Stimulated activated CD4-positive, alpha-beta T cell treated with anti-CD3 and anti-CD28 coated beads, Interleukin-12 subunit alpha, Interleukin-12 subunit beta, amount 100 ng/mL, for 4 hours (primary cell): ENCODE results near the gene GADD45G.

Experiments
- DNase-seq: peaks from one replicate; pipeline ENCODE4 v3.0.0-alpha.2; 2020

GADD45G gene

DNA sequence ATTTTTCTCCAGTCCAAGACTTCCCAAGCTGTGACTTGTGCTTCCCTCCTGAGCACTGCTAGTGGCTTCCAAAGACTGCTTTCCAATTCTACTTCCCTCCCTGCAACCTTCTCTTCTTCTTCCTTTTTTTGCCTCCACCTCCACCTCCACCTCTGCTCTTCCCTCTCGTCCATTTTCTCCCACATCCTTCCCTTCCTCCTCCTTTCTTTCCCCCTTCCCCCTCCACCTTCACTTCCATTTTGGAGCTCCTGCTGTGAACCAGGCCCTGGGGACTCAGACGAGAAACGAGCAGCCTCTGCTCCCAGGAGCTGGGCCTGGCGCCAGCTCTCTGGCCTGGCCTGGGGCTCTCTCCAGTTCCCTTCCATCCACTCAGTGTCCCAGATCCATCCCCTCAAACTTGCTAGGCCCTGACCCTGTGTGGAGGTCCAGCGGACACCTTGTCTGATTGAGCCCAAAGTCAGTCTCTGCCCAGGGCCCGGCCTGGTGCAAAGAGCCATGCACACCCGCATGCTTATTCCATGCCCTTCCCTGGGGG lies 5.6 kb downstream of the GADD45G start:
- no peak for DNase-seq

DNA sequence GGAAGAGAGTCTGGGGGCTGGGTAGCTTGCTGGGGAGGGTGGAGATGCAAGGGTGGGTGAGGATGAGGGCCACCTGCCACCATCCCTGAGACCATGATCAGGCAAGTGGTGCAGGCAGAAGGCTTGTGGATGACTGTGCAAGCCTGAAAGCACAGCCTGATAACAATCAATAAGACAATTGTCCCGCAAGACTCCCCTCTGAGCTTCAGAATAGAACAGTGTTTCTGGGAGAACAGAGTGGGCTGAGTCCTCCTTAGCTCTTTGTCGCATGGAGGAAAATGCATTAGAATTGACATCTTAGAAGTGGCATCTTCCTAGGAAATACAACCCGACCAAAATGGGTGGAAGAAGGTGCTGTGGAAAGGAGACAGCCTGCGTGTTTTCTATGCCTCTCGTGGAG lies 6.6 kb downstream of the GADD45G start:
- no peak for DNase-seq

DNA sequence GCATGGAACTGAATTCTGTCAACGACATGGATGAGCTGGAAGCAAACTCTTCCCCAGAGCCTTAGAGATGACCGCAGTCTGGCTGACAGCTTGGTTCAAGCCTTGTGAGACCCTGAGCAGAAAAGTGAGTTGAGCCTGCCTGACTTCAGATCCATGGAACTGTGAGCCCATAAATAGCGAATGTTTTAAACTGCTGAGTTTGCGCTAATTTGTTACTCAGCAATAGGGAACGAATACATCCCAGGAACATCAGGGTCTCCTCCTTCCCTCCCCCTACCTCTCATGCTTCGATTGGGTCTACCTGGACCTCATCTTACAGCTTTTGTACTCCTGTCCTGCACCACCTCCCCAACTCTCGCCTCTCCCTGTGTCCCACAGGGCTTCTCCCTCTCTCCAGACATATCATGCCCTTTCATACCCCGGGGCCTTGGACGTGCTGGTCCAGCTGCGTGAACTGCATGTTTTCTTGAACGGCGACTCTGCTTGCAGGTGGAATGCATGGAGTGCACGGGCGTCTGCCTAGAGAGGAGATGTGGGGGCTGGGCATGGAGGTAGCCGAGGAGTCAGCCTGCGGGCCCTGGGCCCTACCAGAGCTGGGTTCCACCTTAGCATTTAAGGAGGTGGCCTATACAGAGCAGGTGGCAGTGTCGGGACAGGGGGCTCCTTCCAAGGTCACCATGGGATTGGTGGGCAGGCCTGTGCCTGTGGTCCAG lies 7.9 kb downstream of the GADD45G start:
- DNase-seq = no peak

DNA sequence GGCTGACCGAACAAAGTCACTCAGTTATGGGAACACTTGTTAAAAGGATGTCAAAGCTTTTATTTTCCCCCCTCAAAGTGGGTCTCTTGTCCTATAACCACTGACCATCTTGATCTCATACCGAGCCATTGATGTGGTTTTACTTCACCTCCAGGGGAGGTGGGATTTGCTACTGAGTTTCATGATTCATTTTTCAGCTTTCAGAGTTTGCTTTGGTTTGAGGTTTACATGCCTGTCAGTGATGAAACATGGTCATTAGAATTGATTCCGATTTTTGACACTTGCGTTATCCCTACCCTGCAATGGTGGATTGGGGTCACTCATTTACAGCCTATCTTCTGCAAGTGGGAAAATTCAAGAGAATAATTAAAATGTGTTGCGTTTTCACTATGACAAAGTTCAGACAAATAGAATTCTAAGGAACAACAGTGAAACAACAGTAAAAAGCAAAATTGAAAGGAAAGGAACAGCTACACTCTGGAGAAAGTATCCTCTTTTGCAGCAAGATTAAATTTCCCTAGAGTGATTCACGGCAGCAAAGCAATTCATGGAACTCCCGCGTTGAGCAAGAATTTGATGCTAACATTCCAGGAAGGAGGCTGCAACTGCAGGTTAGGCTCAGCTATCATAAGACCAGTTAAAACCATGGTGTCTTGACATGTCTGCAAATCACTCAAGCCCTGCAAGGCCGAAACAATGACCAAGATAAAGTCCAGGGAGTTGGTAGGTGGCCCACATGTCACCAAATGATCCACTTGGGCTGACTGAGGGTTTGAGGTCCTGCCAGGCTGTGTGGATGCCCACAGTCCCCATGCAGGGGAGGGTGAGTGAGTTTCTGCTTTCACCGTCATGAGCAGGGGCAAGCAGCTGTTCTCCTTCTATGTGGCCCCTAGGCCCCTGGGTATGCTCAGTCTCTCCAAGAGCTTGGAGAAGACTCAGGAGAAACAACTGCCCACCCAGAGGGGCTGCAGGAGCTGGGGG lies 9.4 kb downstream of the GADD45G start:
- DNase-seq = no peak

DNA sequence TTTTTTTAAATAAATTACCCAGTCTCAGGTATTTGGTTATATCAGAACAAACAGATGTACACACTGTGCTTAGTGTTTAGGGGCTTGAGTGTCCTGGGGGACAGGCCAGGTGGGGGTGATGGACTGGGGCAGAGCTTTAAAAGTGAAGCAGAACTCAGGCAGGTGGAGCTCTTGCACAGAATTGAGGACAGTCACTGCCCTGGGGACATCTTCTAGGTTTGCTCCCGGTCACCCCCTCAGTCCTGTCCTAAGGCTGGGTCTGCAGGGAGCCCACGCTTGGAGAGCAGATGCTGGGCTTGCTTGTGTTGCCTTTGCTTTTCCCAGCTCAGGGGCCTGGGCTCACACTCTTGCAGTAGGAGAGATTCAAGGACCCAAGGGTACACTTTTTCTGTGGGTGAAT lies 10.8 kb downstream of the GADD45G start:
- DNase-seq = no peak

DNA sequence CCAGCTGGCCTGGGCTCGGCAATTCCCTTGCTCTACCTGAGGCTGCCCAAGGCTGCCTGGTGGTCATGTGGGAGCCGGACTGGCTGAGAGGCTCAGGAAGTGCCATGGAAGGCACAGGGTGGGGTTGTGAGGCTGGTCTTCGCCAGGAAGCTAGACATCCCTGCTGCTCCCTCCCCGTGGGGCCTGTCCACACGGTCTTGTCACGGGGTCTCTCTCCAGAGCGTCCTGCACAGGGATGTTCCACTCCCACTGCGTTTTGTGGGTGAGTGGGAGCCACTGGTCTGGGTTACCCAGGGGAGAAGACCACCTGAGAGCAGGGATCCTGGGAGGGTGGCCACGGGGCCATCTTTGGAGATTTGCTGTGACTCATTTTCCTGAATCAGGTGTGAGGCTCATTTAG lies 11.6 kb downstream of the GADD45G start:
- DNase-seq = no peak

DNA sequence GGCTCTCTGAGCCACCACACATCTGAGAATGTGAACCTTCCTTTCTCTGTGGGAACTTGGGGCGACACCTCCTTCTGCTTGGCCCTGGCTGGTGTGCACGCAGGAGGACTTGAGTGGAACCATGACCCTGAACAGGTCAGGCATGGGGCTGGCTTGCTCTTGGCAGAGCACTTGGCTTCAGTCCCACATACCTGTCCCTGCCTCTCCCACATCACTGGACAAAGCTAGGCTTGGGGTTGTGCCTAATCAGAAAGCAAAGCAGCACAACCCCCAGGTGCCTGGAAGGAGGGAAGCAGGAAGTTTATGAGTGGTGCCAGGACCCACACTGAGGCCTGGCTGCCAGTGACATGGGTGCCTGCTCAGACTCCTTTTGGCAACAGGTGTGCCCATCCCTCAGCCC lies 13.2 kb downstream of the GADD45G start:
- no peak for DNase-seq

DNA sequence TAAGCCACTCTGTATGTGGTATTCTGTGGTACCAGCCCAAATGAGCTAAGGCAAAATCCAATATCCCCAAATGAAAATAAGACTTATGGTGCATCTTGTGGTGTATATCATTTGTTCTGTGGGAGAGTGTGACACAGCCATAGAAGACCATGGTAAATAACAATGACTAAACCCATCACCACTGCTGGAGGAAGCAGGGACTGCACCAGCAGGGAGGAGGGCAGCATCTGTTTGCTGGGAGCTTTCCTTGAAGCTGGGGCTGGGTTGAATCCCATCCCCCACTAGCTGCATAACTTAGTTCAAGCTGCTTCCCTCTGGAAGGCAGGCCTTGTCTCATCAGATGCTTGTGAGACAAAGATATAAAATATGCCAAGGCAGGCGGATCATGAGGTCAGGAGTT lies 14.2 kb downstream of the GADD45G start:
- DNase-seq = no peak

DNA sequence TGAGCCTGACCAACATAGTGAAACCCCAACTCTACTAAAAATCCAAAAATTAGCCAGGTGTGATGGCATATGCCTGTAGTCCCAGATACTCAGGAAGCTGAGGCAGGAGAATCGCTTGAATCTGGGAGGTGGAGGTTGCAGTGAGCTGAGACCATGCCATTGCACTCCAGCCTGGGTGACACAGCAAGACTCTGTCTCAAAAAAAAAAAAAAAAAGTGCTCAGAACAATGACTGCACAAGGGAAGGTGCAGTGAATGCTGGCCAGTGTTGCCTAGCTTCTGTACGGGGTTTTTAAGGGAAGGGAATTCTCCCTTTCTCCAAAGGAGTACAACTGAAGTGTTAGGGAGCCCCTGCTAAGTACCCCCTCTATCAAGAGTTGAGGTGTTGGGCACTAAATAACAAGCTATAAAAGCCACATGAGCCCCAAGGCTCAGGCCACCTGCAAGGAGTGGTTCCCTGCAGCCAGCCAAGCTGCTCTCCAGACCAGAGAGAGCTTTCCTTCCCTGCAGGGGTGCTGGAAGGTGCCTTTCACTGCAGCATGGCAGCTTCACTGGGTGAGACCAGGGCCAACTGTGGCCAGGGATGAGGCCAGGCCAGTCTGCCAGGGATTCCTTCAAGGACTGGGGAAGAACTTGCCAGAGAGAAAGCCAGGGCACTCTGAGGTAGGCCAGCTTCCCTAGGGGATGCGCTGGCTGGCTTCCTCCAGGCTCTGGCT lies 14.8 kb downstream of the GADD45G start:
- no peak for DNase-seq

DNA sequence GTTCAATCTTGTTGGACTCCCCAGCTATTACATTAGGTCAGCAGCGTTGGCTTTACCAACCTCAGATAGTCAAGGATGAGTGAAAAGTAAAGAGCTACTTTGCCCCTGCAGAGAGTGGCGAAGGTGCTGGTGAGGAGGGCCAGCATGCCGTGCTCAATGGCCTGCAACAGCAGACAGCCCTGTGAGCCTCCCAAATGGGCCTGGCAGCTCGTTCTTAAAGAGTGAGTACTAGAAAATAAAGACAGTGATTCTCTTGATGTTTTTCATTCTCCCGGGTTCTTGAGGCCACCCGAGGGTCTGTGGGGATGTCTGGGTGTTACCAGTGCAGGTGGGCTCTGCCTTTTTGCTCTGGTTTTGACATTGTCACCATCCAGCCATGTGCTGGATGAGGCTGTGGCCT lies 16.2 kb downstream of the GADD45G start:
- no peak for DNase-seq

DNA sequence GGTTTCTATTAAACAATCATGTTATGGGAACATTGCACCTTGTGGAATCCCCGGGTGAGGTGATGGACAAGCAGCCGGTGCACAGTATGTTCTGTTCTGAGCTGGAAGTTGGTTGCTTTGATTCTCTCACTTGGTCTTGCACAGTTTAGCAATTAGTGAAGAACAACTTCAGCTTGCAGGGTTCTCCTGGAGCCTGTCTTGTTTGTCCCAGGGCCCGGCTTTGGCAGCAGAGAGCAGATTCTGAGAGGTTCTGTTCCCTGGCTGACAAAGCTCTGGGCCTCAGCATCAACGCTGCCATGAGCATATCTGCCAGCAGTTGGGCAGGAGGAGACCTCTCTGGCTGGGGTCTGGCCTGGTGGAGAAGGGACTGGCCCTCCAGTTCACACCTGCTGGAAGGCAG lies 16.9 kb downstream of the GADD45G start:
- no peak for DNase-seq

DNA sequence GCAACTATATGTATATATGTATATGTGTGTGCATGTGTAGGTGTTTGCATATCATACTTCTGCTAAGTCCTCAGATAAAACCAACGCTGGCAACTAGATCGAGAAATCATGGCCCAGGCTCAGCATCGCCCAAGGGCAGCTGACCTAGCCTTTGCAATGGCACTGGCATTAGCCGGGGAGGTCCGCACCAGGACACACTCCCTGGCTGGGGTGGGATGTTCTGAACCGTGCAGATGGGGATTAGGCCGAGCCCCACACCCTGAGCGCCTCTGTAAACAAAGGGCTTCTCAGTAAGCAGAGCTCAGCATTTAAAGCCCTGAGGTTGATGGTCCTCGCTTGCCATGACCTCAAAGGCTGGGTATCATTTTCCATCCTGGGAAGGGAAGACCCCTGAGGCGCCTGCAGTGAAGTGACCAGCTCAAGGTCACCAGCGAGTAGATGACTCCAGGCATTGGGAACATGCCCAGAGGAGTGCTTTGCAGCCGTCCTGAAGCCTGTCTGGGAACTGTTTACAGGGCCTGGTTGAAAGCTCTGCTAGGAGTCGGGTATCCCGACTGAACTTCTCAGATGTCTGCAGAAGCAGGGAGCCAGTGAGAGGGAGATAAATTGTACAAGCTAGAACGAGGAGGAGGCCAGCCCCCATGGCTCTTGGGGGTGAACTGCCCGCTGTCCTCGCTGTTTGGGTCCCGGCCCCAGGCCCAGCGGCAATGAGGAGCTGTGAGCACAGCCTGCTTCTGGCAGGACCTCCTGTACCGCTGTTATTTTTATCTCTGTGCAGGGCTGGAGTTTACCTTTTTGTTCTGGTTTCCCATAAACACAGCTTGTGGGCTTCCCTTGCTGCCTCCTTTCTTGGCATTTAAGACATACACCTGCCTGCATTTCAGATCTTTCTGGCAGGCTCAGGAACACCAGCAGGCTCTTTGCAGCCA lies 18.4 kb downstream of the GADD45G start:
- DNase-seq = no peak

DNA sequence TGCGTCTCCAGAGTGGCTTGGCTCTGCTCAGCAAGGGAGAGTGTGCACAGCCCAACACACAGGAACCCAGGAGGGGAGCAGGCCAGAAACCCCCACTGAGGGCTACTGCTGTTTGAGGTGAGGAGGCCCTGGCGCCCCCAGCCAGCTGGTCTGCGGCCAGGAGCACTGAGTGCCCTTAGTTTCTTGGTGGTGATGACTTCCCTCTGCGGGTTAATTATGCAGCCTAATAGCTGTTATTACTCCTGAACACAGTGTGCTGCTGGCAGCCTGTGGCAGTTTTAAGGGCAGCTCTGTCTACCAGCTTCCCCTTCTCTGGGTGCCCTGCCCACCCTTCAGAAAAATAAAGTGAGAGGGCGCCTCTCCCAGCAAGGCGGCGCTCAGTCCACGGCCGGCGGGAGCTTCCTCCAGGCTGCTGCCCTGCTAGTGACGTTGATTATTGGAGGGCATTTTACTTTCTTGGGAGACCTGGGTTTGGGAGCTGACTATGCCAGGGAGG lies 19.2 kb downstream of the GADD45G start:
- DNase-seq = no peak

DNA sequence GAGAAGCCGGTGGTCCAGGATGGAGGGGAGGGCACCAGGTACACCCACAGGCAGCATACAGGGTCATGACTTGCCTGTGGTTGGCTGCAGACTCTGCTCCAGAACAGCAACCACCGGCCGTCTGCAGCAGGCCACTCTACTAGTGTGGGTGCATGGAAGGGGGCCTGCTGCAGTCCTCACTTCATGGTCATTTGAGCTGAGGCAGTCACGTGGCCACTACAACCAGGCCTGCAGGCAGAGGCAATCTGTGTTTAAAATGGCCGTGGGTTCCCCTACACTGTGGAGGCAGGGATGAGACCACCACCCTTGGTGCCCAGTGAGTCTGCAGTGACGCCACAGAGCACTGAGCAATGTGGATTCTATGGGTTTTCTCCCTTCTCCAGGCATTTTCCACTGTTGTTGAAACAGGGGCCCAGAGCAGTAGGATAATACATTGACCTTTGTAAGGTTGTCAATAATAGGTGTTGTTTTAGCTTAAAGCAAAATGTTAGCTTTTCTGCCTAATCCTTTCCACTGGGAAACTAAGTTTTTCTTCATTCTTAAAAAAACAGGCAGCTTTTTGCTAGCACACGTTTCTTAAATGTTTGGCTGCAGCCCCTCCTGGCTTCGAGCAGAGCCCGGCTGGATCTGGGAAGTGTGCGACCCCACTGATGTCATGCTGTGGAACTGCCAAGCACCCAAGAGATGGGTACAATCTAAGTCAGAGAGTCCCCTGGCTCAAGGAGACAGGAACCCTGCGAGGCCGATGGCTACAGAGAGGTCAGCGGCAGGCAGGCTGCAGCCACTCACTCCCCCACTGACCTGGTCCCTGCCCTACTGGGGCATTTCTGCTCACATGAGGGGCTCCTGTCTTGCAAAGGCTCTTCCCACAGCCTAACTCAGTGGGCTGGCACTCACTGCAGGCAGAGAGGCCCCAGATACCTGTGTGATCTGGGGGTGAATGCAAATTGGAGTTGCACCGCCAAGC lies 21.2 kb downstream of the GADD45G start:
- no peak for DNase-seq

DNA sequence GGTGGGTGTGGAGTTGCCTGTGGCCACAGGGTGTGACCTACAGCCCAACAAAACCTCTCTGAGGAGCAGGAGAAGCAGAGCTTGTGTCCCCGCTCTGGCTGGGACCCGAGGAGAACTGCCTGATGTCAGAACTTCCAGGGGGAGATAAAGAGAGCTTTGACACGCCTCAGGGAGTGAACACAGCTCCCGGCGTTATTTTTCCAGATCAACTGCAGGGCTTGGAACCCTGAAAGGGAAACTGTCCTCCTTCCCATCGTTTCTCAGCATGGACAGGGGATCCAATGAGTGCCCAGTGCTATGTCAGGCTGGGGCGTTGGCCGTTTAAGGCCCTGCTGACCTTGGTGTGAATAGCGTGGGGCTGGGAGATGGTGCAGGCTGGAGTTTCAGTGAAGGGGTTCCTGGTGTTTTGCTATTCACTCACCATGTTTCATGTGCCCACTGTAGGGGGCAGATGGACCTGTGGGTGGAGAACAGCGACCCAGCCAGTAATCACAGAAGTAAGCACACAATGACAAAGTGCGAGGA lies 22.0 kb downstream of the GADD45G start:
- DNase-seq = no peak

DNA sequence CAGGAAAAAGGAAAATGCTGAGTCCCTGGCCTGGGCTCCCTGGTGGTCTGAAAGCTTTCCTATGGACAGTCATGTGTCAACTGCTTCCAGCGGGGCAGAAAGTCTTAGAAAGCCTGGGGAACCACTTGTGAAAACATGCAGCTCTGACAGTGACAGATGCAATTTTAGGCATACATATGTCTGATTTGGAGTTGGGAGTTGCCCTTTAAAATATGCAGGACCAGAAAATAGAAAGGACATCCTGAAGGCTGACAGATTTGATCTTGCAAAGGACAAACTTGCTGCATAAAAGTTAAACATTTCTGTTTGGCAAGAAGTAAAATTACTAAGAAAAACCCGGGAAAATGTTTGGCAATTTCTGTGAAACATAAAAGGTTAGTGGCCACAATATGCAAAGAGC lies 23.8 kb downstream of the GADD45G start:
- no peak for DNase-seq

DNA sequence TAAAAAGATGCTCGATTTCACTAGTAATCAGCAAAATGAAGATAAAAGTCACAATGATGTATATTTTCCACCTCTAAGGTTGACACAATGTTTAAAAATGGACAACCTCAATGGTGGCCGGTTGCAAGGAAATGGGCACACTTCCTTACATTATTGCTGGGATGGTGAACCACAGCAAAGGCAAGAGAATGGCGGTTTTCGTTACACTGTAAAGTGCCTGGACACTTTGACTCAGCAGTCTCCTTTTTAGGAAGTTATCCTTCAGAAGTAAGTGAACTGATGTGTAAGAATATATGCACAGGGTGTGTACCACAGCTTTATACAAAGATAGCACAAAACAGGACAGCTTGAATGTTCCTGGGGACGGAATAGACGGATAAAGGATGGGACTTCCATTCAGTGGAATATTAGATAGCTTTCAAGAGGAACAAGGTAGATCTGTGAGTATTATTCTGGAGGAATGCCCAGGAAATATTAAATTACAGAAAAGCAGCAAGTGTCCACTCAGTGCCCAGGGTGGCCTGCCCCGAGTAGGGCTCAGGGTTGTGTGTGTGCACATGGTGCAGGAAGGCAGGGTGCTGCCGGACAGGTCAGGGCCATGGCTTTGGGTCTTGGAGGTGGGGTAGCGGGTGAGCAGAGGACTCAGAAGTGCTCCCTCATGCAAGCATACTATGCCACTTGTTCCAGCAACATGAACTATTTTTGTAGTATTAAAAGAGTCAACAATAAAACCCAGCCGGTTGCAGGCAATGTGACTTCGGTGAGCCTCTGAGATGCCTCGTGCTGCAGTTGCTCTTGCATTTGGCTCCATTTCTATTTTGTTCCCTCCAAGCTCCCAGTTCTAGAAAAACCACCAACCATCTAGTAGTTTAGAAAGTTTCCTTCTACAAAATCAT lies 24.5 kb downstream of the GADD45G start:
- no peak for DNase-seq

DNA sequence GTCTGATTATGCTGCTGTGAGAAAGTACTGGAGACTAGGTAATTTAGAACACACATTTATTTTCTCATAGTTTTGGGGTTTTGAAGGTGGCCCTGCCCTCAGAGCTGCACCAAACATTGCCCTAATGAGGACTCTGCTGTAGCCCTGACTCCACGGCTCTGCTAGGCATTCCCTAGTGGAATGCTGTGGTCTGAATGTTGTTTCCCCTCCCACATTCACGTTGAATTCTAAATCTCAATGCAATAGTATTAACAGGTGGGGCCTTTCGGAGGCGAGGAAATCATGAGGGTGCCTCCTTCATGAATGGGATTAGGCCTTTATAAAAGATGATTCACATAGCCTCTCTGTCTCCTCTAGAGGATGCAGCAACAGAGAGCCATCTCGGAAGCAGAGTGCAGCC lies 25.7 kb downstream of the GADD45G start:
- no peak for DNase-seq

DNA sequence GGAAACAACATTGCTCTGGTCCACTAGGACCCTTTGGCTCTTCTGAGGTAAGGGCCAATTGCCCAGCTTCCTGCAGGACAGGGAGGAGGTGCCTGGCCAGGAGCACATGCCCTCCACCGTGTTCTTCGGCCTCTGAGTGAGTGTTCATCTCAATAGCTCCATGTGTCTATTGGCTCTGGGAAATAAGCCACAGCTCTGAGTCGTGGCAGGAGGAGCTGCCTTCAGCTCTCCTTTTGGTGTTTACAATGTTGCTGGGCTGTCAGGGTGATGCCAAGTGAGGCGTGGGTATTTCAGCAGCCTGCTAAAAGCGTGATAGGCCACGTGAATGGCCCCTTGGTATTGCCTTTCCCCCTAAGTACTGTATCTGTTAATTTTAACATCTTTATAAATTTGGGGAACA lies 26.6 kb downstream of the GADD45G start:
- DNase-seq = no peak
